ENCODE data around the gene HS3ST4. TPM values are rescaled to one million over a fixed set of nuclear protein-coding genes. Genes with fewer than 3 reads are reported as not detected.

Gene HS3ST4
- total and polyA plus RNA-seq, 2 of the 8 experiments (the other 6 are each of a cell fraction or from before 2014, with no cell fraction given), result 1.9 to 3.3 TPM

DNA sequence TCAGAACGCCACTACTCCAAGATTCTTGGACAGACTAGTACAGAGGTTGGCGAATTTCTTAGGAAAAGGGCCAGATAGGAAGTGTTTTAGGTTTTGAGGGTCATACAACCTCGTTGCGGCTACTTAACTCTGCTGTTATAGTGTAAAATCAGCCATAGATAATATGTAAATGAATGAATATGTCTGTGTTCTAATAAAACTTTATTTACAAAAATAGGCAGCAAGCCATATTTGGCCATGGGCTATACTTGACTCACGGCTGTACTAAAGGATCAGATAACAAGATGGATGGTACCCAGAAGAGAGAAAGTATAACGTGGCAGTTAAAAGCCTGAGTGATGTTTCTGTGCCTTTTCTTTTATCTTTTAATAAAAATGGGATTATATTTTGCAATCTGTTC lies 125.5 kb downstream of the HS3ST4 start:
- POLR2A ChIA-PET (ENCODE audit: partially characterized antibody), result no interaction called here
- H3K23ac ChIP-seq (ENCODE audit: insufficient read length), result no peak overlapping the region
- WGBS, 2 experiments (ENCODE audit: extremely low coverage in 1 of 2, insufficient coverage in 1 of 2, insufficient read length in 1 of 2, insufficient replicate concordance in 2 of 2, low coverage in 1 of 2, low lambda C conversion rate in 2 of 2, missing lambda C conversion rate in 1 of 2), result 90% methylated on average over 6 of the region's 6 CpGs; no CpG with 5 or more reads in 1 of the 2 experiments
- H3K36me3 ChIP-seq (ENCODE audit: control insufficient read depth in 2 of 4, insufficient read depth in 4 of 4, low read length in 3 of 4), result no peaks in the 10 kb centered on the region
- no peak overlapping the region for H3K4me3 ChIP-seq (ENCODE audit: extremely low read depth in 1 of 4, insufficient read depth in 2 of 4, low read depth in 3 of 4, low read length in 4 of 4)
- H3K56ac ChIP-seq (replicated peaks; ENCODE audit: insufficient read length, low read depth, low read length), result no peak overlapping the region
- no peak overlapping the region for H3K4me2 ChIP-seq (ENCODE audit: insufficient read depth in 1 of 2, low read depth in 2 of 2, low read length in 2 of 2)
- H2BK5ac ChIP-seq (ENCODE audit: low read depth, low read length), result no peak overlapping the region
- no peak overlapping the region for H4K91ac ChIP-seq (replicated peaks; ENCODE audit: insufficient read length, low read length)
- H3K4ac ChIP-seq (replicated peaks; ENCODE audit: insufficient read length, low read depth, low read length), result no peak overlapping the region
- H2BK120ac ChIP-seq (replicated peaks; ENCODE audit: low read depth, low read length), result no peak overlapping the region
- CTCF ChIA-PET (ENCODE audit: partially characterized antibody), result no interaction called here
- no peaks in the 10 kb centered on the region for H3K79me1 ChIP-seq (ENCODE audit: low read depth, low read length)
- no peak overlapping the region for H2BK12ac ChIP-seq (ENCODE audit: low read depth, low read length)
- no peak overlapping the region for H2BK15ac ChIP-seq (ENCODE audit: low read length)
- TF ChIP-seq CBX8 (IDR thresholded peaks at IDR 0.05; ENCODE audit: borderline replicate concordance, low read depth, low read length) (no peak), BCL11A (IDR thresholded peaks at IDR 0.05; ENCODE audit: low read depth in 2 of 2, low read length in 2 of 2) (no peak), EP300 (IDR thresholded peaks at IDR 0.05; ENCODE audit: borderline replicate concordance in 1 of 2, low read depth in 2 of 2, low read length in 2 of 2) (no peak), SAP30 (IDR thresholded peaks at IDR 0.05; ENCODE audit: insufficient read depth, insufficient replicate concordance, low read length) (no peak), JUN (IDR thresholded peaks at IDR 0.05; ENCODE audit: low read depth, low read length) (no peak), KDM1A (IDR thresholded peaks at IDR 0.05; ENCODE audit: borderline replicate concordance, low read length) (no peak)
- H3K79me2 ChIP-seq (ENCODE audit: control insufficient read depth in 1 of 2, insufficient read depth in 2 of 2, low read length in 2 of 2), result no peaks in the 10 kb centered on the region
- FAIRE-seq (no peak), DNase-seq (ENCODE audit: low read depth in 1 of 2, low spot score in 2 of 2) (no peak)
- no peaks in the 10 kb centered on the region for H3K23me2 ChIP-seq (ENCODE audit: low read depth, low read length)
- no peak overlapping the region for H2BK20ac ChIP-seq (ENCODE audit: low read length)
- H3K18ac ChIP-seq (ENCODE audit: extremely low read depth, low read length), result no peak overlapping the region
- no peak overlapping the region for H2AK5ac ChIP-seq (ENCODE audit: low read depth, low read length)
- no peak overlapping the region for H3K14ac ChIP-seq (ENCODE audit: insufficient read length)
- no peaks in the 10 kb centered on the region for H3K27me3 ChIP-seq (replicated peaks in 1 of 4; ENCODE audit: control insufficient read depth in 3 of 4, extremely low read depth in 1 of 4, insufficient read depth in 3 of 4, low read length in 3 of 4)
- no peak overlapping the region for H3K9ac ChIP-seq (replicated peaks in 1 of 4; ENCODE audit: extremely low read depth in 1 of 4, low read depth in 3 of 4, low read length in 3 of 4)
- no peak overlapping the region for H4K5ac ChIP-seq (ENCODE audit: insufficient read length, low read depth, low read length)
- H3K4me1 ChIP-seq (replicated peaks in 1 of 4; ENCODE audit: control insufficient read depth in 3 of 4, insufficient read depth in 4 of 4, low read length in 3 of 4), result 0 out of 7 replicates have a peak, but pooled peaks cover 0 to 3% (median 0%) of the 10 kb centered on the region in 4 experiments
- no peaks in the 10 kb centered on the region for H4K20me1 ChIP-seq (replicated peaks in 1 of 2; ENCODE audit: control insufficient read depth in 1 of 2, insufficient read depth in 2 of 2, low read length in 2 of 2)
- H4K8ac ChIP-seq (ENCODE audit: extremely low read depth, insufficient read depth, low read length), result no peak overlapping the region
- no peak overlapping the region for H2AFZ ChIP-seq (ENCODE audit: low read length)
- H3K27ac ChIP-seq (ENCODE audit: low read depth, low read length), result no peak overlapping the region
- no peaks in the 10 kb centered on the region for H3K9me3 ChIP-seq (ENCODE audit: insufficient read depth in 2 of 2, low read depth in 1 of 2, low read length in 1 of 2)
